Parathyroid adenoma (tissue), 2 donors: ENCODE results near the gene KRT39.

Experiments
- H2AFZ ChIP-seq: fragments of 300-600 bp; sonication (generic); one replicate; pipeline ENCODE4 v1.7.0; 2017; ENCODE audit warnings: antibody characterized with exemption, mild to moderate bottlenecking
- H3K27ac ChIP-seq: fragments of 300-600 bp; sonication (generic); one replicate; pipeline ENCODE4 v1.7.0; 2017
- H3K27me3 ChIP-seq: fragments of 300-600 bp; sonication (generic); one replicate; pipeline ENCODE4 v1.7.0; 2017; ENCODE audit warnings: low read length; ENCODE audit not compliant: control insufficient read depth, insufficient read depth
- H3K36me3 ChIP-seq: fragments of 300-600 bp; sonication (generic); one replicate; pipeline ENCODE4 v1.7.0; 2017; ENCODE audit warnings: low read length; ENCODE audit not compliant: control insufficient read depth, insufficient read depth
- H3K4me1 ChIP-seq: fragments of 300-600 bp; sonication (generic); one replicate; pipeline ENCODE4 v1.7.0; 2017; ENCODE audit warnings: control low read depth
- H3K4me2 ChIP-seq: fragments of 300-600 bp; sonication (generic); one replicate; pipeline ENCODE4 v1.7.0; 2017; ENCODE audit warnings: low read length
- H3K4me3 ChIP-seq: fragments of 300-600 bp; sonication (generic); one replicate; pipeline ENCODE4 v1.7.0; 2017; ENCODE audit warnings: low read depth, low read length
- H3K79me2 ChIP-seq: fragments of 300-600 bp; sonication (generic); one replicate; pipeline ENCODE4 v1.7.0; 2017; ENCODE audit warnings: control low read depth
- H3K9ac ChIP-seq: fragments of 300-600 bp; sonication (generic); one replicate; pipeline ENCODE4 v1.7.0; 2017; ENCODE audit warnings: mild to moderate bottlenecking
- H3K9me3 ChIP-seq: fragments of 300-600 bp; sonication (generic); one replicate; pipeline ENCODE4 v1.7.0; 2017; ENCODE audit warnings: low read length; ENCODE audit not compliant: control insufficient read depth
- TF ChIP-seq, protein P1 (sequence below): fragments of 300-600 bp; sonication (generic); IDR thresholded peaks from one replicate; pipeline ENCODE4 v1.7.0; 2017; ENCODE audit warnings: antibody characterized with exemption, mild to moderate bottlenecking
- donor health status: primary hyperparathyroidism.

The KRT39 gene

GRCh38 chr17:40936976-40937375 is 29.8 kb downstream of the KRT39 start:
- Histone ChIP-seq H3K27ac (no peak overlapping the region), H3K9ac (no peak overlapping the region), H3K27me3 (no peaks in the 10 kb centered on the region), H3K4me2 (no peak overlapping the region), H2AFZ (no peak overlapping the region), H3K9me3 (no peaks in the 10 kb centered on the region), H3K36me3 (no peaks in the 10 kb centered on the region), H3K4me3 (no peak overlapping the region), H3K4me1 (no peaks in the 10 kb centered on the region), H3K79me2 (no peaks in the 10 kb centered on the region)
- TF ChIP-seq, protein P1, sequence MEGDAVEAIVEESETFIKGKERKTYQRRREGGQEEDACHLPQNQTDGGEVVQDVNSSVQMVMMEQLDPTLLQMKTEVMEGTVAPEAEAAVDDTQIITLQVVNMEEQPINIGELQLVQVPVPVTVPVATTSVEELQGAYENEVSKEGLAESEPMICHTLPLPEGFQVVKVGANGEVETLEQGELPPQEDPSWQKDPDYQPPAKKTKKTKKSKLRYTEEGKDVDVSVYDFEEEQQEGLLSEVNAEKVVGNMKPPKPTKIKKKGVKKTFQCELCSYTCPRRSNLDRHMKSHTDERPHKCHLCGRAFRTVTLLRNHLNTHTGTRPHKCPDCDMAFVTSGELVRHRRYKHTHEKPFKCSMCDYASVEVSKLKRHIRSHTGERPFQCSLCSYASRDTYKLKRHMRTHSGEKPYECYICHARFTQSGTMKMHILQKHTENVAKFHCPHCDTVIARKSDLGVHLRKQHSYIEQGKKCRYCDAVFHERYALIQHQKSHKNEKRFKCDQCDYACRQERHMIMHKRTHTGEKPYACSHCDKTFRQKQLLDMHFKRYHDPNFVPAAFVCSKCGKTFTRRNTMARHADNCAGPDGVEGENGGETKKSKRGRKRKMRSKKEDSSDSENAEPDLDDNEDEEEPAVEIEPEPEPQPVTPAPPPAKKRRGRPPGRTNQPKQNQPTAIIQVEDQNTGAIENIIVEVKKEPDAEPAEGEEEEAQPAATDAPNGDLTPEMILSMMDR, result no peak

- Histone ChIP-seq H3K4me3 (no peak overlapping the region), H2AFZ (no peak overlapping the region), H3K9me3 (no peaks in the 10 kb centered on the region), H3K36me3 (no peaks in the 10 kb centered on the region), H3K4me2 (no peak overlapping the region), H3K9ac (no peak overlapping the region), H3K4me1 (no peaks in the 10 kb centered on the region), H3K79me2 (no peaks in the 10 kb centered on the region), H3K27ac (no peak overlapping the region), H3K27me3 (no peaks in the 10 kb centered on the region)
- TF ChIP-seq, protein P1, result no peak
Measured at GRCh38 chr17:40936437-40936971, 30.2 kb downstream of the KRT39 start.

- Histone ChIP-seq H3K4me1 (no peaks in the 10 kb centered on the region), H3K36me3 (no peaks in the 10 kb centered on the region), H3K27me3 (no peaks in the 10 kb centered on the region), H3K4me2 (no peak overlapping the region), H3K79me2 (no peaks in the 10 kb centered on the region), H2AFZ (no peak overlapping the region), H3K27ac (no peak overlapping the region), H3K9me3 (no peaks in the 10 kb centered on the region), H3K9ac (no peak overlapping the region), H3K4me3 (no peak overlapping the region)
- TF ChIP-seq, protein P1, result no peak
Measured at GRCh38 chr17:40935624-40936023, 31.1 kb downstream of the KRT39 start.

DNA sequence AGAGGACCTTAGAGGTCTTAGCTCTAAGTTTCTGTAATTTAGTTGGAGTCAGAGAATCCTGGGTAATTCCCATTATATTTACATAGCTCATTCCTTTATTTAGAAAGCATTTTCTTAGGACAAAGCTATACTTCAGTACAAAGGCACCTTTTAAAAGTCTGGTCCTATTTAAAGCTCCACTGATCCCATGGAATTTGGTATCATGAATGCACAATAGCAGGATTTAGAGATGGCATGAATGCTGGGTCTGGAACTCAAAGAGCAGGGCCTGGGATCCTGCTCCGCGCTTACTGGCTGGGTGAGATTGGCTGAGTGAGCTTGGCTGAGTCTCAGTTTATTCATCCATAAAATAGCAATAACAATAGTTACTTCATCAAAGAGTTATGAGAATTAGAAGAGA is 34.1 kb downstream of the KRT39 start:
- Histone ChIP-seq H2AFZ (no peak overlapping the region), H3K4me2 (no peak overlapping the region), H3K27ac (no peak overlapping the region), H3K4me3 (no peak overlapping the region), H3K79me2 (no peaks in the 10 kb centered on the region), H3K27me3 (no peaks in the 10 kb centered on the region), H3K9me3 (no peaks in the 10 kb centered on the region), H3K9ac (no peak overlapping the region), H3K36me3 (no peaks in the 10 kb centered on the region), H3K4me1 (no peaks in the 10 kb centered on the region)
- TF ChIP-seq, protein P1, result no peak

DNA sequence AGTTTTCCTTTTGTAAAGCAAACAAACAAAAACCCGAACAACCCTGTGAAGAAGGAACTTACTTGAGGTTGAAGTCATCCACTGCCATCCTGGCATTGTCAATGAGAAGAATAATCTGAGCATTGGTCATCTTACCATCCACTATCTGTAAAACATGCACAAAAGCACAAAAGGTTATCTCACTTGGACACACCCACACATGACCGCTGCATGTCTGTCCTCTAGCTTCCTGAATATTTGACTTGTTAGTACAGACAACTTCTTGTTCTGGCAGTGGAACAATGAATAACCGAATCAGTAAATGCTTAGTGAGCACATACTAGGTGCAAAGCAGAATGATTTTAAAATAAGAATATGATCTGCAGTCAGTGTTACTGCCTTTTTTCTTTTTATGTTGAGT is 35.4 kb downstream of the KRT39 start:
- H3K4me1 ChIP-seq, result no peaks in the 10 kb centered on the region
- H2AFZ ChIP-seq, result no peak overlapping the region
- H3K79me2 ChIP-seq, result no peaks in the 10 kb centered on the region
- no peaks in the 10 kb centered on the region for H3K36me3 ChIP-seq
- no peaks in the 10 kb centered on the region for H3K27me3 ChIP-seq
- no peak overlapping the region for H3K27ac ChIP-seq
- TF ChIP-seq, protein P1, result no peak
- no peak overlapping the region for H3K4me3 ChIP-seq
- H3K9me3 ChIP-seq, result no peaks in the 10 kb centered on the region
- H3K4me2 ChIP-seq, result no peak overlapping the region
- no peak overlapping the region for H3K9ac ChIP-seq
